GM12878 (cell line): ENCODE measurements around the gene NOTCH4.

Experiments
- CBX5 ChIP-seq: sonication (generic); IDR thresholded peaks from 2 replicates; pipeline ENCODE4 v1.6.1; 2016; ENCODE audit warnings: low read depth, moderate library complexity, mild to moderate bottlenecking, inconsistent platforms
- CEBPB ChIP-seq, 2 experiments: fragments of 150-350 bp in 1 of 2; IDR thresholded peaks; 2 replicates each; pipeline ENCODE4 v1.6.1; 2012 to 2014; ENCODE audit warnings: low read depth in 2 of 2, low read length in 2 of 2, borderline replicate concordance in 1 of 2, inconsistent platforms in 1 of 2
- CHD1 ChIP-seq: IDR thresholded peaks from 2 replicates; pipeline ENCODE4 v1.6.1; 2012; ENCODE audit warnings: low read depth, low read length, improper control_type of control experiment
- GABPA ChIP-seq: IDR thresholded peaks from 2 replicates; pipeline ENCODE4 v1.6.1; 2014; ENCODE audit warnings: antibody characterized with exemption, low read depth, mild to moderate bottlenecking, inconsistent platforms
- MXI1 ChIP-seq: fragments of 150-350 bp; IDR thresholded peaks from 2 replicates; pipeline ENCODE4 v1.6.1; 2011; ENCODE audit warnings: low read depth, mild to moderate bottlenecking, inconsistent platforms, low read length, improper control_type of control experiment
- NFYA ChIP-seq: IDR thresholded peaks from 2 replicates; pipeline ENCODE4 v1.6.1; 2011; ENCODE audit warnings: low read depth, mild to moderate bottlenecking, low read length, improper control_type of control experiment, borderline replicate concordance
- RFX5 ChIP-seq: IDR thresholded peaks from 2 replicates; pipeline ENCODE4 v1.6.1; 2011; ENCODE audit warnings: low read depth, low read length, improper control_type of control experiment
- SMAD1 ChIP-seq: fragments of 450-650 bp; IDR thresholded peaks from 2 replicates; pipeline ENCODE4 v1.6.1; 2018; ENCODE audit warnings: mild to moderate bottlenecking, low read depth; ENCODE audit not compliant: partially characterized antibody
- TAF1 ChIP-seq: IDR thresholded peaks from 2 replicates; pipeline ENCODE4 v1.6.1; 2011; ENCODE audit warnings: mild to moderate bottlenecking, low read depth, low read length, borderline replicate concordance
- ZNF274 ChIP-seq: IDR thresholded peaks from one replicate; pipeline ENCODE4 v1.8.0; 2011; ENCODE audit not compliant: insufficient read length, insufficient read depth
- TF ChIP-seq, protein P1 (sequence below), 3 experiments: IDR thresholded peaks in 2 of 3; conservative IDR thresholded peaks in 1 of 3; 2 replicates each; pipeline ENCODE4 v1.5.1; 2011; ENCODE audit warnings: low read depth in 3 of 3, low read length in 3 of 3, mild to moderate bottlenecking in 3 of 3, control low read depth in 2 of 3, moderate library complexity in 2 of 3, inconsistent platforms in 1 of 3, mixed read lengths in 1 of 3; ENCODE audit not compliant: control insufficient read depth in 2 of 3, insufficient read depth in 1 of 3; ENCODE audit errors: extremely low read depth in 1 of 3
- TF ChIP-seq, protein P2 (sequence below): IDR thresholded peaks from 2 replicates; pipeline ENCODE4 v1.6.1; 2012; ENCODE audit warnings: mild to moderate bottlenecking, low read depth, low read length

DNA sequence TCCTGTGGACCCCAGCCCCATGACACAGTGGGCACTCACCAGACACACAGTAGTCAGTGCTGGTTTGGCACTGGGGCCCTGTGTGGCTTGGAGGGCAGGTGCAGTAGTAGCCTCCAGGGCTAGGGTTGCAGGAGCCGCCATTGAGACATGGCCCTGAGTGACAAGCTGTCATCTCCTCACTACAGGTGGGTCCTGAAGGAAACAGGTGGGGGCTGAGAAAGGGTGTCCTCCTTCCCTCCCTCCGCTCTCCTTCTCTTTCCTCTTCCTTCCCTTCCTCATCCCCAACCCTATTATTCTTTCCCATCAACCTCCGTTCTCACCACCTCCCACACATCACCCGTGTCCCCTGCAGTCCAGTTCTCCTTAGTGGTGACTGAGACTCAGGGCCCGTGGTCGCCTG lies 10.2 kb downstream of the NOTCH4 start:
- TF ChIP-seq NFYA: no peak
- TF ChIP-seq TAF1: no peak
- no peak for TF ChIP-seq CHD1
- TF ChIP-seq CBX5: no peak
- no peak for TF ChIP-seq RFX5
- TF ChIP-seq MXI1: no peak
- TF ChIP-seq GABPA: no peak
- no peak for TF ChIP-seq CEBPB (IDR thresholded peaks at IDR 0.05; ENCODE audit: borderline replicate concordance in 1 of 2, low read depth in 2 of 2, low read length in 2 of 2)
- TF ChIP-seq, protein P1, sequence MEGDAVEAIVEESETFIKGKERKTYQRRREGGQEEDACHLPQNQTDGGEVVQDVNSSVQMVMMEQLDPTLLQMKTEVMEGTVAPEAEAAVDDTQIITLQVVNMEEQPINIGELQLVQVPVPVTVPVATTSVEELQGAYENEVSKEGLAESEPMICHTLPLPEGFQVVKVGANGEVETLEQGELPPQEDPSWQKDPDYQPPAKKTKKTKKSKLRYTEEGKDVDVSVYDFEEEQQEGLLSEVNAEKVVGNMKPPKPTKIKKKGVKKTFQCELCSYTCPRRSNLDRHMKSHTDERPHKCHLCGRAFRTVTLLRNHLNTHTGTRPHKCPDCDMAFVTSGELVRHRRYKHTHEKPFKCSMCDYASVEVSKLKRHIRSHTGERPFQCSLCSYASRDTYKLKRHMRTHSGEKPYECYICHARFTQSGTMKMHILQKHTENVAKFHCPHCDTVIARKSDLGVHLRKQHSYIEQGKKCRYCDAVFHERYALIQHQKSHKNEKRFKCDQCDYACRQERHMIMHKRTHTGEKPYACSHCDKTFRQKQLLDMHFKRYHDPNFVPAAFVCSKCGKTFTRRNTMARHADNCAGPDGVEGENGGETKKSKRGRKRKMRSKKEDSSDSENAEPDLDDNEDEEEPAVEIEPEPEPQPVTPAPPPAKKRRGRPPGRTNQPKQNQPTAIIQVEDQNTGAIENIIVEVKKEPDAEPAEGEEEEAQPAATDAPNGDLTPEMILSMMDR (IDR thresholded peaks at IDR 0.05 in 2 of 3, conservative IDR thresholded peaks at IDR 0.05 in 1 of 3; ENCODE audit: control insufficient read depth in 2 of 3, extremely low read depth in 1 of 3, insufficient read depth in 1 of 3, low read depth in 3 of 3, low read length in 3 of 3): no peak
- TF ChIP-seq ZNF274: no peak
- TF ChIP-seq, protein P2, sequence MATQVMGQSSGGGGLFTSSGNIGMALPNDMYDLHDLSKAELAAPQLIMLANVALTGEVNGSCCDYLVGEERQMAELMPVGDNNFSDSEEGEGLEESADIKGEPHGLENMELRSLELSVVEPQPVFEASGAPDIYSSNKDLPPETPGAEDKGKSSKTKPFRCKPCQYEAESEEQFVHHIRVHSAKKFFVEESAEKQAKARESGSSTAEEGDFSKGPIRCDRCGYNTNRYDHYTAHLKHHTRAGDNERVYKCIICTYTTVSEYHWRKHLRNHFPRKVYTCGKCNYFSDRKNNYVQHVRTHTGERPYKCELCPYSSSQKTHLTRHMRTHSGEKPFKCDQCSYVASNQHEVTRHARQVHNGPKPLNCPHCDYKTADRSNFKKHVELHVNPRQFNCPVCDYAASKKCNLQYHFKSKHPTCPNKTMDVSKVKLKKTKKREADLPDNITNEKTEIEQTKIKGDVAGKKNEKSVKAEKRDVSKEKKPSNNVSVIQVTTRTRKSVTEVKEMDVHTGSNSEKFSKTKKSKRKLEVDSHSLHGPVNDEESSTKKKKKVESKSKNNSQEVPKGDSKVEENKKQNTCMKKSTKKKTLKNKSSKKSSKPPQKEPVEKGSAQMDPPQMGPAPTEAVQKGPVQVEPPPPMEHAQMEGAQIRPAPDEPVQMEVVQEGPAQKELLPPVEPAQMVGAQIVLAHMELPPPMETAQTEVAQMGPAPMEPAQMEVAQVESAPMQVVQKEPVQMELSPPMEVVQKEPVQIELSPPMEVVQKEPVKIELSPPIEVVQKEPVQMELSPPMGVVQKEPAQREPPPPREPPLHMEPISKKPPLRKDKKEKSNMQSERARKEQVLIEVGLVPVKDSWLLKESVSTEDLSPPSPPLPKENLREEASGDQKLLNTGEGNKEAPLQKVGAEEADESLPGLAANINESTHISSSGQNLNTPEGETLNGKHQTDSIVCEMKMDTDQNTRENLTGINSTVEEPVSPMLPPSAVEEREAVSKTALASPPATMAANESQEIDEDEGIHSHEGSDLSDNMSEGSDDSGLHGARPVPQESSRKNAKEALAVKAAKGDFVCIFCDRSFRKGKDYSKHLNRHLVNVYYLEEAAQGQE: no peak
- no peak for TF ChIP-seq SMAD1
